ENCODE measurements around the gene ITFG1.

GRCh38 chr16:47142486-47142820, 318.4 kb downstream of the ITFG1 start:
- TF ChIP-seq EP300 (IDR thresholded peaks at IDR 0.05) (no peak), POLR2A (IDR thresholded peaks at IDR 0.05) (no peak)

All from gastroesophageal sphincter (tissue), 2 donors.